SK-N-SH (cell line): Measurements from ENCODE around the gene KYNU.

Experiments
- CTCF ChIP-seq: fragments of 200-600 bp; sonication (generic); IDR thresholded peaks from 2 replicates; pipeline ENCODE4 v1.6.1; 2017; ENCODE audit warnings: antibody characterized with exemption, mild to moderate bottlenecking, moderate library complexity
- FOSL2 ChIP-seq: IDR thresholded peaks from 2 replicates; pipeline ENCODE4 v1.4.0; 2012; ENCODE audit warnings: low read depth, mild to moderate bottlenecking, moderate library complexity, borderline replicate concordance
- MEF2A ChIP-seq: IDR thresholded peaks from 2 replicates; pipeline ENCODE4 v1.4.0; 2012; ENCODE audit warnings: low read depth, borderline replicate concordance
- NFIC ChIP-seq: IDR thresholded peaks from 2 replicates; pipeline ENCODE4 v1.4.0; 2012; ENCODE audit warnings: borderline replicate concordance
- REST ChIP-seq: IDR thresholded peaks from 2 replicates; pipeline ENCODE4 v1.6.1; 2012; ENCODE audit warnings: mild to moderate bottlenecking, low read depth, low read length, moderate library complexity

DNA sequence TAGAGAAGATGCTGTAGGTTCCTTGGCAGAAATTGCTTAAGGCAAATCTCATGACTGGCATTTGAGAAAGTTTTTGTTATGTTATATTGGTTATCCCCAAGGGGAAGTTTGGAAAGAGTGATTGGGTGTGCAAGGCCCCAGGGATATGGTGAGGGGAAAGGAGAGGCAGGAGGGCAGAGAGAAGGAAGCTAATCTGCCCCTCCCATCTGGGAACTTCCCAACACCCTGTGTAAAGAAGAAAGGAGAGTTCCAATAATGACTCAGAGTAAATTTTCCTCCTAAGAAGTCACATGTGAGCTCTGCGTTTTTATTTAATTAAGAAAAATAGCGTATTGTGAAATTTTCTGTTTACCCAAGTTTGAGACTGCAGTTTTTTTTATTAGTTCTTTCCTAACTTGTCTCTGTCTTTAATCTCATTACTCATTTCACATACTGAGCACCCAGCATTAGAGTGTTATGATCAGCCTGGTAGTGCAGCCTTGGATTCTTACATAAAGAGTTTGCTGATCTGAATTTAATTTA is 3.1 kb upstream of the KYNU start:
- no peak for TF ChIP-seq CTCF
- no peak for TF ChIP-seq NFIC
- TF ChIP-seq REST, result no peak
- no peak for TF ChIP-seq FOSL2
- TF ChIP-seq MEF2A, result no peak
